HG02885 (cell line): ENCODE data around the gene HSDL2.
"Not testable (repeated sequence)": the region's sequence is repeated elsewhere in the genome, so short reads cannot be mapped to it uniquely, and the experiment has no call there.

Experiments used
- ATAC-seq: cut with Tn5 transposase; IDR thresholded peaks from one replicate; pipeline ENCODE4 v1.9.1; 2021; ENCODE audit warnings: mild to moderate bottlenecking; ENCODE audit not compliant: unreplicated experiment, poor library complexity

The HSDL2 gene

GRCh38 chr9:112489876-112490666, 110.2 kb downstream of the HSDL2 start:
- ATAC-seq = no peak

GRCh38 chr9:112493393-112494137, 113.7 kb downstream of the HSDL2 start:
- no peak for ATAC-seq

- no peak for ATAC-seq
These were observed 114.2 kb downstream of the HSDL2 start for GRCh38 chr9:112494153-112494552.

GRCh38 chr9:112495614-112496013, 115.7 kb downstream of the HSDL2 start:
- ATAC-seq = no peak

- no peak for ATAC-seq
These were observed 116.3 kb downstream of the HSDL2 start for GRCh38 chr9:112496074-112496722.

GRCh38 chr9:112500842-112501241, 120.9 kb downstream of the HSDL2 start:
- ATAC-seq = no peak

GRCh38 chr9:112501287-112501686, 121.4 kb downstream of the HSDL2 start:
- ATAC-seq = no peak

GRCh38 chr9:112502175-112502946, 122.5 kb downstream of the HSDL2 start:
- no peak for ATAC-seq

GRCh38 chr9:112503170-112503569, 123.3 kb downstream of the HSDL2 start:
- no peak for ATAC-seq

- ATAC-seq = no peak
These were observed 125.2 kb downstream of the HSDL2 start for GRCh38 chr9:112505086-112505485.

GRCh38 chr9:112505607-112506006, 125.7 kb downstream of the HSDL2 start:
- no peak for ATAC-seq

- ATAC-seq = no peak
These were observed 126.7 kb downstream of the HSDL2 start for GRCh38 chr9:112506571-112506970.

- no peak for ATAC-seq
These were observed 127.2 kb downstream of the HSDL2 start for GRCh38 chr9:112507001-112507680.

GRCh38 chr9:112508377-112508776, 128.5 kb downstream of the HSDL2 start:
- ATAC-seq = no peak

- not testable (repeated sequence) for ATAC-seq
These were observed 132.5 kb downstream of the HSDL2 start for GRCh38 chr9:112512377-112512776.

- no peak for ATAC-seq
These were observed 136.9 kb downstream of the HSDL2 start for GRCh38 chr9:112516769-112517168.

- ATAC-seq = no peak
These were observed 140.2 kb downstream of the HSDL2 start for GRCh38 chr9:112520069-112520468.

GRCh38 chr9:112520656-112521055, 140.7 kb downstream of the HSDL2 start:
- ATAC-seq = no peak
